Ishikawa (cell line): ENCODE results near the gene SPNS1.

ENCODE experiments used
- CEBPB ChIP-seq: IDR thresholded peaks from 2 replicates; pipeline ENCODE4 v1.6.1; 2012
- CREB1 ChIP-seq: IDR thresholded peaks from 2 replicates; pipeline ENCODE4 v1.6.1; 2012; ENCODE audit warnings: low read depth
- EGR1 ChIP-seq: IDR thresholded peaks from 2 replicates; pipeline ENCODE4 v1.6.1; 2012
- EP300 ChIP-seq: IDR thresholded peaks from 2 replicates; pipeline ENCODE4 v1.6.1; 2012; ENCODE audit warnings: borderline replicate concordance
- FOXM1 ChIP-seq: IDR thresholded peaks from 2 replicates; pipeline ENCODE4 v1.6.1; 2012; ENCODE audit warnings: low read depth, borderline replicate concordance
- NFIC ChIP-seq: IDR thresholded peaks from 2 replicates; pipeline ENCODE4 v1.6.1; 2012
- RAD21 ChIP-seq: IDR thresholded peaks from 2 replicates; pipeline ENCODE4 v1.6.1; 2012; ENCODE audit warnings: low read depth
- TAF1 ChIP-seq: IDR thresholded peaks from 2 replicates; pipeline ENCODE4 v1.6.1; 2012; ENCODE audit warnings: low read depth, mild to moderate bottlenecking
- TCF12 ChIP-seq: IDR thresholded peaks from 2 replicates; pipeline ENCODE4 v1.6.1; 2012; ENCODE audit warnings: low read depth
- TEAD4 ChIP-seq: IDR thresholded peaks from 2 replicates; pipeline ENCODE4 v1.6.1; 2012
- YY1 ChIP-seq: IDR thresholded peaks from 2 replicates; pipeline ENCODE4 v1.6.1; 2012; ENCODE audit warnings: low read depth
- ZBTB7A ChIP-seq: IDR thresholded peaks from 2 replicates; pipeline ENCODE4 v1.6.1; 2012; ENCODE audit warnings: low read depth
- TF ChIP-seq, protein P1 (sequence below): IDR thresholded peaks from 2 replicates; pipeline ENCODE4 v1.6.1; 2012; ENCODE audit warnings: low read depth, mild to moderate bottlenecking
- TF ChIP-seq, protein P2 (sequence below): IDR thresholded peaks from 2 replicates; pipeline ENCODE4 v1.6.1; 2012
- TF ChIP-seq, protein P3 (sequence below): IDR thresholded peaks from 2 replicates; pipeline ENCODE4 v1.6.1; 2012

The SPNS1 gene, protein sequence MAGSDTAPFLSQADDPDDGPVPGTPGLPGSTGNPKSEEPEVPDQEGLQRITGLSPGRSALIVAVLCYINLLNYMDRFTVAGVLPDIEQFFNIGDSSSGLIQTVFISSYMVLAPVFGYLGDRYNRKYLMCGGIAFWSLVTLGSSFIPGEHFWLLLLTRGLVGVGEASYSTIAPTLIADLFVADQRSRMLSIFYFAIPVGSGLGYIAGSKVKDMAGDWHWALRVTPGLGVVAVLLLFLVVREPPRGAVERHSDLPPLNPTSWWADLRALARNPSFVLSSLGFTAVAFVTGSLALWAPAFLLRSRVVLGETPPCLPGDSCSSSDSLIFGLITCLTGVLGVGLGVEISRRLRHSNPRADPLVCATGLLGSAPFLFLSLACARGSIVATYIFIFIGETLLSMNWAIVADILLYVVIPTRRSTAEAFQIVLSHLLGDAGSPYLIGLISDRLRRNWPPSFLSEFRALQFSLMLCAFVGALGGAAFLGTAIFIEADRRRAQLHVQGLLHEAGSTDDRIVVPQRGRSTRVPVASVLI

DNA sequence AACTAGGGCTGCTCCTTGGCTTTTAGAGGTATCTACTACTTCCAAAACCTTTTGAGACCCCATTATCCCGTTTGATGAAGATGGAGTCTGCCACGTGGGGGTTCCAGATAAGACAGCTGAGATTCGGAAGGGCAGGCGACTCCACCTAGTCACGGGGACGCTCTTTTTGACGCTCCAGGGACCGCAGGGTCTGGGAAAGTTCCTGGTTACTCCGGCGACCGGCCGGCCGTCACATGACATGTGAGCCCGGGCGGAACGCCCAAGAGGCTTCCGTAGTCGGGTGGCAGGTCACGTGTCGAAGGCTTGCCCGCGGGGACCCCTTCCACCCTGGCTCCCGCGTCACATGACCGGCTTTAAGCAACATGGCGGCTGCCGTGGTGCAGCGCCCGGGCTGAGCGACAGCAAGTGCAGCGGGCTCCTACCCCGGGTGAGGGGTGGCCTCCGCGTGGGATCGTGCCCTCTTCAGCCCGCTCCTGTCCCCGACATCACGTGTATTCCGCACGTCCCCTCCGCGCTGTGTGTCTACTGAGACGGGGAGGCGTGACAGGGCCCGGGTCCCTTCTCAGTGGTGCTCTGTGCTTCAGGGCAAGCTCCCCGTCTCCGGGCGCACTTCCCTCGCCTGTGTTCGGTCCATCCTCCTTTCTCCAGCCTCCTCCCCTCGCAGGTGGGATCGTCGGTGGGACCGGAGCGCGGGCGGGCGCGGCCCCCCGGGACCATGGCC is at the start of gene SPNS1:
Gene SPNS1, plus strand, starts transcription at position 342 of the 721 bp plus-strand sequence. Its CDS starts 374 bp downstream, at position 716.
- TF ChIP-seq TAF1 (peak; percentile 95), CEBPB (no peak; the same call in 1 of the 2 replicates), TEAD4 (no peak), TCF12 (peak; percentile 79; the same call in 1 of the 2 replicates), NFIC (peak; percentile 25; the same call in 1 of the 2 replicates), FOXM1 (no peak), EGR1 (no peak; the same call in 1 of the 2 replicates), YY1 (peak; percentile 99), ZBTB7A (no peak; the same call in 1 of the 2 replicates), CREB1 (no peak), RAD21 (no peak), EP300 (no peak)
- TF ChIP-seq, protein P1, sequence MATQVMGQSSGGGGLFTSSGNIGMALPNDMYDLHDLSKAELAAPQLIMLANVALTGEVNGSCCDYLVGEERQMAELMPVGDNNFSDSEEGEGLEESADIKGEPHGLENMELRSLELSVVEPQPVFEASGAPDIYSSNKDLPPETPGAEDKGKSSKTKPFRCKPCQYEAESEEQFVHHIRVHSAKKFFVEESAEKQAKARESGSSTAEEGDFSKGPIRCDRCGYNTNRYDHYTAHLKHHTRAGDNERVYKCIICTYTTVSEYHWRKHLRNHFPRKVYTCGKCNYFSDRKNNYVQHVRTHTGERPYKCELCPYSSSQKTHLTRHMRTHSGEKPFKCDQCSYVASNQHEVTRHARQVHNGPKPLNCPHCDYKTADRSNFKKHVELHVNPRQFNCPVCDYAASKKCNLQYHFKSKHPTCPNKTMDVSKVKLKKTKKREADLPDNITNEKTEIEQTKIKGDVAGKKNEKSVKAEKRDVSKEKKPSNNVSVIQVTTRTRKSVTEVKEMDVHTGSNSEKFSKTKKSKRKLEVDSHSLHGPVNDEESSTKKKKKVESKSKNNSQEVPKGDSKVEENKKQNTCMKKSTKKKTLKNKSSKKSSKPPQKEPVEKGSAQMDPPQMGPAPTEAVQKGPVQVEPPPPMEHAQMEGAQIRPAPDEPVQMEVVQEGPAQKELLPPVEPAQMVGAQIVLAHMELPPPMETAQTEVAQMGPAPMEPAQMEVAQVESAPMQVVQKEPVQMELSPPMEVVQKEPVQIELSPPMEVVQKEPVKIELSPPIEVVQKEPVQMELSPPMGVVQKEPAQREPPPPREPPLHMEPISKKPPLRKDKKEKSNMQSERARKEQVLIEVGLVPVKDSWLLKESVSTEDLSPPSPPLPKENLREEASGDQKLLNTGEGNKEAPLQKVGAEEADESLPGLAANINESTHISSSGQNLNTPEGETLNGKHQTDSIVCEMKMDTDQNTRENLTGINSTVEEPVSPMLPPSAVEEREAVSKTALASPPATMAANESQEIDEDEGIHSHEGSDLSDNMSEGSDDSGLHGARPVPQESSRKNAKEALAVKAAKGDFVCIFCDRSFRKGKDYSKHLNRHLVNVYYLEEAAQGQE = no peak
- TF ChIP-seq, protein P2, sequence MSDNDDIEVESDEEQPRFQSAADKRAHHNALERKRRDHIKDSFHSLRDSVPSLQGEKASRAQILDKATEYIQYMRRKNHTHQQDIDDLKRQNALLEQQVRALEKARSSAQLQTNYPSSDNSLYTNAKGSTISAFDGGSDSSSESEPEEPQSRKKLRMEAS = peak; percentile 91
- TF ChIP-seq, protein P3, sequence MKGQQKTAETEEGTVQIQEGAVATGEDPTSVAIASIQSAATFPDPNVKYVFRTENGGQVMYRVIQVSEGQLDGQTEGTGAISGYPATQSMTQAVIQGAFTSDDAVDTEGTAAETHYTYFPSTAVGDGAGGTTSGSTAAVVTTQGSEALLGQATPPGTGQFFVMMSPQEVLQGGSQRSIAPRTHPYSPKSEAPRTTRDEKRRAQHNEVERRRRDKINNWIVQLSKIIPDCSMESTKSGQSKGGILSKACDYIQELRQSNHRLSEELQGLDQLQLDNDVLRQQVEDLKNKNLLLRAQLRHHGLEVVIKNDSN = peak; percentile 99

DNA sequence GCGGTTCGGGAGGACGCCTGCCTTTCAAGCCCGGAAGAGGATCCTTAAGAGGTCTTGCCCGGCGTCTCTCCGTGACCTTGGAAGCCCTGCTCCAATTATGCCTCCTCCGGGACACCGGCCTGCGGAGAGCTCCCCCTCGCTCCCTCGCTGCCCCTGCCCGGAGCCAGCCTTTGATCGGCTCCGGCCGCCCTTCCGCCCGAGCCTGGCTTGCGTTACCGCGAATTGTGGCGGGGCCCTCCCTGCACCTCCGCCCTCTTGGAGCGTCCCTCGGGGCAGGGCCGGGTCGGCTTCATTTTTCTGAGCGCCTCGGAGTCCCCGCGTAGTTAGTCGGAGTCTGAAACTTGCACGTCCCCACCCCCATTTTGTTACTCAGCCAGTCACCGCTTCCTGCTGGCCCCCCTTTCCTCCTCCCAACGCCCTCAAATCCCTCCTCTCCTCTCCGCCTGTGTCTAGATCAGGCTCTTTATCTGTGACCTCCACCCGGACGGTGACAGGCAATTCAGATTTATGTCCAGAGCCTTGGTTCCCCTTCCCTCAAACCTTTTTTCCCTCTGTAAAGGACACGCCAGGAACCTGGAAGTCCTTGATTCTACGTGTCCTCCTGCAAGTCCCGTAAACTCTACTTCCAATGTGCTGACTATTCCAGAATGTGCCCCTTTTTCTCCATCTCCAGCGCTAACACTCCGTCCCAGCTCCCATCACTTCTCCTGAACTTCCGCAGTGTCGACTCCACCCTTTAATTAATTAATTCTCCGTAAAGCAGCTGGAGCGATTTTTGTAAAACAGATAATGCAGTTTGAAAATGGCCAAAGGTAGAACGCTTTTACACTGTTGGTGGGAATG is 49.0 kb upstream of the SPNS1 start:
- TF ChIP-seq TAF1 (peak; percentile 53; the same call in 1 of the 2 replicates), CREB1 (no peak), ZBTB7A (0 out of 2 replicates have a peak, but pooled peaks have one; percentile 7), TEAD4 (no peak; the same call in 1 of the 2 replicates), CEBPB (no peak)
- TF ChIP-seq, protein P1 = no peak

DNA sequence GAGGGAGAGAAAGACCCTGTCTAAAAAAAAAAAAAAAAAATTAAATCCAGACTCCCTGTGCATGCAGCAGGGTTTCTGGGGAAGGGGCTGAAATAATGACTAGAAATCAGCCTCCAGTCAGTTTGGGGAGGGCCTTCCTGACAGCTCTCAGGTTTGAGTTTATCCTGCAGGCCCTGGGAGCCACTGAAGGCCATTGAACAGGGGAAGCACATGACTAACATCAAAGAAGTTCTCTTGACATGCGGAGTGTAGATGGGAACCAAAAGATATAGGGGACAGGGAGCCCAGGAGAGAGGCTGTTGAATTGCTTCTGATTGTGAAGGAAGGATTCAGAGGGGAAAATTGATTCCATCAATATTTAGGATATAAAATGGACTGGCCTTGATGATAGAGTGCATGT is 46.8 kb upstream of the SPNS1 start:
- TF ChIP-seq RAD21 (no peak), CEBPB (no peak), TAF1 (no peak), YY1 (no peak), FOXM1 (no peak), EP300 (no peak), TCF12 (no peak), ZBTB7A (no peak), NFIC (no peak), TEAD4 (no peak), EGR1 (no peak), CREB1 (no peak)
- TF ChIP-seq, protein P2 = no peak
- TF ChIP-seq, protein P1 = no peak
- TF ChIP-seq, protein P3 = no peak
